GM10847 (cell line): ENCODE measurements around the gene GALNT4.
A peak's percentile ranks its signal among the peaks of the same experiment; 100 is the strongest.

ENCODE experiments used
- POLR2A ChIP-seq: IDR thresholded peaks from 2 replicates; pipeline ENCODE4 v1.6.1; 2011; ENCODE audit not compliant: insufficient read length; ENCODE audit errors: extremely low read depth

Gene GALNT4

DNA sequence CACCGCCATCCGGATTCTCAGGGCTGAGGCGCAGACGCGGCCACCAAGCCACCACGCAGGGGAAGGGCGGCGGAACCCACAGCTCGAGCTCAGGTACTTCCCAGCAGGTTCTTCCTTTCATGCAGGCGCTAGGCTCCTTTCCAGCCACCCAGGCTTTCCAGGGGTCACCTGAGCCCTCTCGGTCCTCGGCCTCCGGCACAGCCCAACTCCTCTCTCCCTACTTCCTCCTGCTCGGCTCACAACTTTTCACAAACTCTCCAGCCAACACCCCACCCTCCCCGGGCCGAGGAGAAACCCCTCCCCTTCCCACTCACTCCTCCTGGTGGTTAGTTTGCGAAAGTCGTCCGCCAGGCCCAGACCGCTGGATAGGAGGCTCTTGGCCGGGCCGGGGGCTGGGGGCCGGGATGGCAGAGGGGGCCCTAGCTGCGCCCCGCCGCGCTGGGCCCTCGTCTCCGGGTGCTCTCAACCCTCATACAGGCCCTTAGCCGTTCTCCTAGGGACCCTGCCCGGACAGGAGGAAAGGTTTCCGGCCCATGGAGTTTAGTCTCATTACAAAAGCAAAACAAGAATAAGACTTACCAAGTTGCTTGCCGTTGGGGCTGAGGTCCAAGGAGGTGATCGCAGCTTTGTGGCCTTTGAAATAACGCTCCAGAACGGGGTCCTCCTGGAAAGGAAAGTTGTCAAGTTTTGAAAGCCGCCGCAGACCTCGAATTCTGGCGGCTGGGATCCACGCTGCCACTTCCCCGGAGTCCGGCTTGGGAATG is at the start of gene GALNT4:
Gene GALNT4 (minus strand): TSS at position 256 of the 764 bp plus-strand sequence. CDS start 247 bp downstream, at position 9.
- peak; percentile 15 for TF ChIP-seq POLR2A

GRCh38 chr12:89573051-89573810 is 48.6 kb upstream of the GALNT4 start:
- TF ChIP-seq POLR2A = no peak

GRCh38 chr12:89571491-89572195 is 47.0 kb upstream of the GALNT4 start:
- no peak for TF ChIP-seq POLR2A

DNA sequence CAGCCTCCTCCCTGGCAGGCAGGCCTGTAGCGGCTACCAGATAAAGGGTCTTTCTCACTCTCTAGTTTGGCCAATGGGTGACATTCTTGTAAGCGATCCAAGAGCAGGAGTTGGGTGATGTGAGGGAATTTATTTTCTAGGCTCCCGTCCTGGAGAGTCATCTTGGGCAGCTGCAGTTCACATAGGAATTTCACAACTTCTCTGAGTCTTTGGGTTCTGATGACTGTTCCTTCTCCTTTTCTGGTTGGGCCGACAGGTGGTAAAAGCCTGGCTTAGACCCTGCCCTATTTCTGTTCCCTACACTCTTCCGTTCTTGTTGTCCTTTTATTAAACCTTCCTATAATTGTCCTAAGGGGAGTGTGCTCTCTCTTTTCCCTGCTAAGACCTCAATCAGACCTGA is 43.9 kb upstream of the GALNT4 start:
- TF ChIP-seq POLR2A = no peak

- no peak for TF ChIP-seq POLR2A
These were observed 43.2 kb upstream of the GALNT4 start for GRCh38 chr12:89567691-89568239.

DNA sequence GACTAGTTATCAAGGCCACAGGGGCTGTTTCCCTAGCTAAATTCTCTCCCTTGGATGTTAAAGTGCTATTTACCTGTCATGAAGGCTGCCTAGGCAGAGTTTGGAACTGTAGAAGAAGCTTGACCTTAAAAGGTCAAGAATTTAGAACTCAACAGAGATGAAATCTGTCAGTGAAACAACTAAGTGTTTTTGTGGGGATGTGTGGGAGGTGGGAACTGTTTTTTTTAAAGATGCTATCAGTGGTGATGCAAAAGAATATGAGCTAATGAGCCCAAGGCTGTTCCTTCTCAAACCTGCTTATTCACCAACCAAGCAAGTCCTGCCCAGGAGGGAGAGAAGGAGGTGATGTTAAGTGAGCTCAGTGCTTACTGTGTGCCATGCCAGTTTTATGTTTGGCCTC is 42.0 kb upstream of the GALNT4 start:
- no peak for TF ChIP-seq POLR2A

DNA sequence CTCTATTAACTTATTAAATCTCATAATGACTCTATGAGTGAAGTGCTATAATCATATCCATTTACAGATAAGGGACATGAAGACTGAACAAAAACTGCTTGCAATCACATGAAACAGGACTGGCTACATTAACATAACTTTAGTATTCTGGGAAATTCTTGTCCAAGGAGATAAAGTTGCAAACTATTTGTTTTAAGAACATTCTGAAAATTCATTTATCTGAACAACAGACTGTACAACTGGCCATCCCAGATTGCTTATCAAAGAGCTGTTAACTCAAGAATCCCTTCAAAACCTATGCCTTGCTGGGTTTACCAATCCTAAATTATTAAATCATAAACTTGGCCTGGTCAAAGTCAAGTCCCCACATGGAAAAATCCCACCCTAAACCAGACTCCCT is 40.4 kb upstream of the GALNT4 start:
- TF ChIP-seq POLR2A = no peak

DNA sequence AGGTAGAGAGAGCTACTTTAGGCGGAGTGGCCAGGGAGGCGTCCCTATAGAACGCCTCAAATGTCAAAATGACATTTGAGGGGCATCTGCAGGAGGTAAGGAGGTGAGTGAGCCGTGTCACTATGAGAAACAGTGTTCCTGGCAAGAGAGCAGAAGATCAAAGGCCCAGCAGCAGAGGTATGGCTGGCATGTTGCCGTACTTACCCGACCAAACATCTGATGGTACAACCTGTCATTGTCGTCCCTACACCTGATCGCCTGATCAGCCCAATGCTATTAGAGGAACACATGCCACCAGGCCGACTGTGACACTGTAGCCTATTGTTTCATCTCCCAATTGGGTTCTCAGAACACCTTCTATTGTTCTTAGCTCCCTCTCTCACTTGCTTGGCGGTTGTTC is 35.2 kb upstream of the GALNT4 start:
- TF ChIP-seq POLR2A = no peak

DNA sequence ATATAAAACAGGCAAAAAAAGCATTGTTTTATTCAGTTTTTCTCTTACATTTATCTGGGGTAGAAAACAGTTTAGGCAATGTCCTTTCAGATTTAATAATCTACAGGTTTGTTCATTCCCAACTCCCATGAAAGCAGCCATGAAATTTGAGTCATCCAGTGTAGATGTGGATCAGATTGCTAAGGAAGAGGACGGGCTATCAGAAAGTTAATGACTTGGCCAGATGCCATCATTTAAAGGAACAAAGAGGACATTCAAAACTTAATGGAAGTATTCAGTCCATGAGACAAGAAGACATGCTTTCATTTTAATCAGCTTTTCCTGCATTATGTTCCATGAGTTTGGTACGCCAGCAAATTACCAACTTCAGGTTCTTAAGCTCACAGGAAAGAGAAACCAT is 32.4 kb upstream of the GALNT4 start:
- TF ChIP-seq POLR2A = no peak

- no peak for TF ChIP-seq POLR2A
These were observed 27.8 kb upstream of the GALNT4 start for GRCh38 chr12:89552376-89552775.

DNA sequence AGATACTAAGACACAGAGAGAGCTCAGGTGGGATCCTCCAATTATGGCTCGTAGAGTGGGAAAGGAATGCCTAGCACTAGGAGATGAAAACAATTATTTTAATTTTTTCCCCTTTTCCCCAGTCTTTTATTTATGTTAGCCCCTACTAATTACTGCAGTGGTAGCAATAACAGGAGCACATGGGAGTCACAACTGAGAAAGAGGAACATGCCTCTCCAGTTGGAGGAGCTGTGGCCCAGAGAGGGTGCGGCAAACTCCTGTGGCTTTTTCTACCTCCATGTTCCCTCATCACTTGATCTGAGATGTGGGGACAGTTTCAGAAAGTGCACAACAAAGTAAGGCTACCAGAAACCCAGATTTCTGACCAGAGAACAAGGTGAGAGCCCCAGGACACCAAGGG is 27.2 kb upstream of the GALNT4 start:
- no peak for TF ChIP-seq POLR2A

DNA sequence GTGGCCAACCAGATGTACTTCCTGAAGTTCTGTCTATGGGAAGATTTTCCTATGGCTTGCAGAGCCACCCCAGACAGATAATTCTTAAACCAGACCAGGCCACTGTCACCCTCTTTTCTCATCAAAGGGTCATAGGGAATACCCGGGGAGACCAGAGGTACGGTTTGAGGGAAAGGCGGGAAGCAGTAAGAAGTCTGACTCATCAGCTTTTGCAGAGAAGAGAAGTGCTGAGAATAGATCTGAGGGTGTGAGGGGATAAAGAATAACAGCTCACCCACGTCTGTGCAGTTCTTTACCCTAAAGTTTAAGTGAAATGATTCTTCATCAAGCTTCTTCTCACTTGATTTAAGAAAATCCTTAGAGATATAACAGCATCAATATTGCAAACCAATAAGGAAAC is 22.5 kb upstream of the GALNT4 start:
- no peak for TF ChIP-seq POLR2A

GRCh38 chr12:89546151-89546550 is 21.6 kb upstream of the GALNT4 start:
- no peak for TF ChIP-seq POLR2A

GRCh38 chr12:89544681-89545184 is 20.1 kb upstream of the GALNT4 start:
- no peak for TF ChIP-seq POLR2A

DNA sequence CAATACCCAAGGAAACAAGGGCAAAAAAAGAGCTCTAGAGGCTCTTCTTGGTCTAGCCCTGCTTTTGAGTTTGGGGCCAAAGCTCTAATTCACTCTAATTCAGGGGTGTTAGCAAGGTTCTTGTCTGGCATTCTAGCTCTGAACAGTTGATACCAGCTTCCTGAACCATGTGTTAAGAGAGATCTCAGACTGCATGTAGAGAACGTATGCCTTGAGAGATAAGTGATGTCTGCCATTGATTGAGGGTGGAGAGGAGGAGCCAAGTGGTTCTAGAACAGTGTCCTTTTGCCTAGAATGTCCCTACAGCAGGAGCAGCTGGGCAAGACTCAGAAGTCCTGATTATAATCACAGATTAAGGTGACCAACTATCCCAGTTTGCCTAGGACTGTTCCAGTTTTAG is 19.4 kb upstream of the GALNT4 start:
- TF ChIP-seq POLR2A = no peak
